ENCODE measurements around the gene AKIP1.
"Not testable (repeated sequence)": the region's sequence is repeated elsewhere in the genome, so short reads cannot be mapped to it uniquely, and the experiment has no call there.

AKIP1 gene

GRCh38 chr11:8917157-8917825 is 6.3 kb downstream of the AKIP1 start:
- FAIRE-seq, result no peak

- FAIRE-seq, result no peak
These were observed 11.7 kb downstream of the AKIP1 start for GRCh38 chr11:8922691-8923090.

DNA sequence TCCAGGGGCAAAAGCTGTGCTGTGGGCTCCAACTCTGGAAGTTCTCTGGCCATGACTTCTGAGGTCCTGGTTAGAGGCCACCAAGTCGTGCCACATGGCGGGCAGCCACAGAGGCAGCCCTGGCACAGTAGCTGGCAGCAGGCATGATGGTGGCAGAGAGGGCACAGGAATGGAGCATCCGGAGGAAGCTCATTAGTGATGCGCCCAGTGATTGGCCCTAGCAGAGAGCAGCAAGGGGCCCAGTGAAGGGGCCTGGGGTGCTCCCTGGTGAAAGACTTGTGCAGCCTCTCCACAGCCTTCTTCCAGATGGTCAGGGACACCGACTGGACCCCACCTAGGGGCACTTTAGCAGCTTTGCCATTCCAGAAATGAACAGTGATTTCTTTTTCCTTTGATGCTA is 14.7 kb downstream of the AKIP1 start:
- no peak for FAIRE-seq

GRCh38 chr11:8926236-8926635 is 15.2 kb downstream of the AKIP1 start:
- FAIRE-seq, result no peak

DNA sequence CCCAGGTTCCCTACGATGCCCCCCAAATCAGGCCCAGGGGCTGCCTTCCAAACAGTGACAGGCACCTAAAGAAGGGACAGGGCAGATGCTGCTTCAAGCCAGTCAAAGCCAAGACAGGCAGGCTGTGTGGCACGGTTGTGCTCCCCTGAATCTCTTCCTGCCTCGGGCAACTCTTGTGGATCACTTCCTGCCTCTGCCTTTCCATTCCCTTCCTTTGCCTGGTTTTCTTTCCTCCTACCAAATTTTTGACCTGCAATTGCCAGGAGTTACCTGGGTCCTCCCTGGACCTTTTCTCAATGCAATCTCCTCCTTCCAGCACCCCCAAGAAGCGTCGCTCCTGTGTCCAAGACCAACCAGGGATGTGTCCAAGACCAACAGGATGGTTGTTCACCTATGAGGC is 16.2 kb downstream of the AKIP1 start:
- no peak for FAIRE-seq

DNA sequence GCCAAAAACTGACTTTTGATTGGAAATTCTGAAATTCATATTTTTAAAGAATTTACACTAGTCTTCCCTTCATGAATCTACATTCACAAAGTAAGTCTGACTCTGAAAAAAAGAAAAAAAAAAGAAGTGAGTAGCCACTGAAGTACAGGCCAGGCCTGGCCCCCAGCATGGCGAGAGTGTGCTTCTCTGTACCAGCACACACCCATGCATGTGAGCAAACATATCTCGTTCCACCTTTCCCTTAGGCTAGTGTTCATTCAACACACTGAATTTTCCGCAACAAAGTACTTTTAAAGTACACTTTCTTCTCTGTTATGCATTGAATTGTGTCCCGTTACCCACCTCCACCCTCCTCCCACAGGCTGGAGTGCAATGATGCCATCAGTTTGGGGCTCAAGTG is 17.2 kb downstream of the AKIP1 start:
- no peak for FAIRE-seq

- no peak for FAIRE-seq
These were observed 18.1 kb downstream of the AKIP1 start for GRCh38 chr11:8928981-8929615.

GRCh38 chr11:8930456-8931175 is 19.6 kb downstream of the AKIP1 start:
- no peak for FAIRE-seq

- no peak for FAIRE-seq
These were observed 21.7 kb downstream of the AKIP1 start, which contains the start of gene C11orf16 for GRCh38 chr11:8932564-8933180. TSS of gene C11orf16 (minus strand) at chr11:8932947. CDS start at chr11:8932308, 639 bp downstream.

DNA sequence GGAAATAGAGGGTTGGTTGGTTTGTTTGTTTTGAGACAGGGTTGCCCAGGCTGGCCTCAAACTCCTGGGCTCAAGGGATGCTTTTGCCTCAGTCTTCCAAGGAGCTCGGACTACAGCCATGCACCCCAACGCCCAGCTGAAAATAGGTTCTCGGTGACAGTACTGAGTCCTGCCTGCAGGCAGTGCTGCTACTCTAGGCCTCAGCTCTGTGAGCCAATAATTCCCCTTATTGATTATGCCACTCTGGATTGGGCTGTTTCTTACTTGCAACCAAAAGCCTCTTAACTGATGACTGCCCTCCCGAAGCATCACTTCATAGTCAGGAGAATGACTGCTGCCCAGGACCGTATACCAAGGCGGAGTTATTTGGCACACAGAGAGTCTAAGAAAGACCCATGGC is 22.9 kb downstream of the AKIP1 start:
- FAIRE-seq, result no peak

- FAIRE-seq, result no peak
These were observed 23.9 kb downstream of the AKIP1 start for GRCh38 chr11:8934742-8935488.

DNA sequence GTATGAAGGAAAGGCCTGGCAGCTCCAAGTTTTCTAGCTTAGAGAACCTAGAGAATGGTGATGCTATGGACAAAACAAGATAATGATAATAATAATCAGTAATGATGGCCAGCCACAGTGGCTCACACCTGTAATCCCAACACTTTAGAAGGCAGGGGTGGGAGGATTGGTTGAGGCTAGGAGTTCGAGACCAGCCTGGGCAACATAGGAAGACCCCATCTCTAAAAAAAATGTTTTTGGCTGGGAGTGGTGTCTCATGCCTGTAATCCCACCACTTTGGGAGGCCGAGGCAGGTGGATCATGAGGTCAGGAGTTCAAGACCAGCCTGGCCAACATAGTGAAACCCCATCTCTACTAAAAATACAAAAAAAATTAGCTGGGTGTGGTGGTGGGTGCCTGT is 24.8 kb downstream of the AKIP1 start:
- FAIRE-seq, result not testable (repeated sequence)

- no peak for FAIRE-seq
These were observed 26.2 kb downstream of the AKIP1 start for GRCh38 chr11:8937159-8937558.

GRCh38 chr11:8937659-8938058 is 26.7 kb downstream of the AKIP1 start:
- FAIRE-seq, result no peak

GRCh38 chr11:8941341-8942103 is 30.5 kb downstream of the AKIP1 start:
- FAIRE-seq, result no peak

DNA sequence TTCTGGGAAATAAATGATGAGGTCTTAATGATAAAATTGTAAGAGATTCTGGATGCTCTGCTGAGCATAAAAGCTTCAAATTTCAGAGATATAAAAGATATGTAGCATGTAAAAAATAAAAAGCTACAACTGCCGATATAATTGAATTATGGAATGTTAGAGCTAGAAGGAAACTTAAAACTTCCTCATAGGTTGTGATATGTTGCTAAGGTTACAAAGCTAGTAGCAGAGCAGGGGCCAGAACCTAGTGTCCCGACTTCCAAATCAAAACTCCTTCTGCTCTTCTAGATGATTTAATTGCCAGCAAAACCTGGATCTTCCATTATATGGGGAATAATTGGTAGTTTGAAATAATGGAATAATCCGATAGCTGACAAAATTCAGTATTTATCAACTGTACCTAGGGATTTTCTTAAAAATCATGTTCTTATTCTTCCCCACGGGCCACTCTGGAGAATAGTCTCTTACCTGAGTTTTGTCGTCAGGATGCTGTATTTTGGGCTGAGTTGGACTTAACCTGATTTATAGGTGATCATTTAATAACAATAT is 31.6 kb downstream of the AKIP1 start, which contains the start of gene ASCL3:
Gene ASCL3 (minus strand): TSS at position 499 of the 549 bp plus-strand sequence. CDS start 4,855 bp downstream, outside the sequence.
- no peak for FAIRE-seq

GRCh38 chr11:8947230-8947943 is 36.4 kb downstream of the AKIP1 start:
- no peak for FAIRE-seq

DNA sequence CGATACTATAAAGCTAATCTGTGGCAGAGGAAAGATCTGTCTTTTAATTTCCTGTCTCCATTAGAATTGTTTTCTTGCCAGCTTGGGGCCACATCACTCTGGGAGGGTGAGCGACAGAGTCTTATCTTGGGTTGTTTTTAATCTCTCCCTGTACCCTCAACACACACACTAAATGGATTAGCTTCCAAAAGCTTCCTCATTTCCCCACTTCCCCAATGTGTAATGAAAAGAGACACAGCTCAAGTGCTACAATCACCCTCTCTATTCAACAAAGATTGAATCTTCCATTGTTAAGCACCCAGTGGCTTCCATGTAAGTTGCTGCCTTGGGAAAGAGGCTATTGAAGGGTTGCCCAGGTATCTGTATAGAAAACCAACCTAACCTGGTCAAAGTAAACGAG is 37.9 kb downstream of the AKIP1 start:
- FAIRE-seq, result no peak

DNA sequence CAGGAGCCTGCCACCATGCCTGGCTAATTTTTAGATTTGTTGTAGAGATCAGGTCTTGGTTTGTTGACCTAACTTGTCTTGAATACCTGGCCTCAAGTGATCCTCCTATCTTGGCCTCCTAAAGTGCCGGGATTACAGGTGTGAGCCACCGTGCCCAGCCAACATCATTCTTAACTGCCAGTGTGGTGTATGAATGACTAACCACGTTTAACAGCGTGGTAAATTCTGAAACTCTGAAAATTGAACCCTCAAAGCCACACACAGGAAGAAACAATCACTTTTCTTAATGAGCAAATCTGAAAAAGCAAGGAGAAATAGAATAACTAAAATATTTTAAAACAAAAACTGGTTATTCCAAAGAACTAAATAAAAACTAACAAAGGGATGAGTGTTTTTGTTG is 45.9 kb downstream of the AKIP1 start:
- FAIRE-seq, result no peak

GRCh38 chr11:8959546-8960166 is 48.7 kb downstream of the AKIP1 start:
- FAIRE-seq, result peak; percentile 89
